Astrocyte (in vitro differentiated cells and primary cell): ENCODE measurements around the gene SMOC2.

Source experiments
- EZH2 ChIP-seq: IDR thresholded peaks from 2 replicates; pipeline ENCODE4 v1.6.1; 2012; ENCODE audit warnings: mild to moderate bottlenecking, low read length, inconsistent platforms; ENCODE audit not compliant: insufficient read depth
- TF ChIP-seq, protein P1 (sequence below): IDR thresholded peaks from 2 replicates; pipeline ENCODE4 v1.5.1; 2011; ENCODE audit warnings: low read depth, mild to moderate bottlenecking, inconsistent platforms, low read length, moderate library complexity; ENCODE audit not compliant: insufficient read depth

DNA sequence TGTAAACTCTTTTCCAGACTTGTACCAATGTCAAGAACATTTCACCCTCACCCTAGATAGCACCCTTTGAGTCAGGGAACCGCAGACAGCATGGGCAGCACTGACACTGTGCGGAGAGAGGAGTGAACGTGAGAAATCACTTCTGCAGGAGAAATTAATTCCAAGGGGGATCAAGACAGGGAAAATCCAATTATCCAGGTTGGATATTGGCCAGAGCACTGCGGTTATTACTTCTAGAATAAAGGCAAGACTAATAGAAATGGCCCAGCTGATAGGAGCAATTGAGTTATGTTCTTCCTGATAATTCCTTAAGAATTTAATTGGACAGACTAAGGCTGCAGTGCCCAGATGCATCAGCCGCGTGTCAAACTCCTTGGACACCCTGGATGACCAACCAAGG lies 179.6 kb downstream of the SMOC2 start:
- TF ChIP-seq EZH2: no peak
- TF ChIP-seq, protein P1, sequence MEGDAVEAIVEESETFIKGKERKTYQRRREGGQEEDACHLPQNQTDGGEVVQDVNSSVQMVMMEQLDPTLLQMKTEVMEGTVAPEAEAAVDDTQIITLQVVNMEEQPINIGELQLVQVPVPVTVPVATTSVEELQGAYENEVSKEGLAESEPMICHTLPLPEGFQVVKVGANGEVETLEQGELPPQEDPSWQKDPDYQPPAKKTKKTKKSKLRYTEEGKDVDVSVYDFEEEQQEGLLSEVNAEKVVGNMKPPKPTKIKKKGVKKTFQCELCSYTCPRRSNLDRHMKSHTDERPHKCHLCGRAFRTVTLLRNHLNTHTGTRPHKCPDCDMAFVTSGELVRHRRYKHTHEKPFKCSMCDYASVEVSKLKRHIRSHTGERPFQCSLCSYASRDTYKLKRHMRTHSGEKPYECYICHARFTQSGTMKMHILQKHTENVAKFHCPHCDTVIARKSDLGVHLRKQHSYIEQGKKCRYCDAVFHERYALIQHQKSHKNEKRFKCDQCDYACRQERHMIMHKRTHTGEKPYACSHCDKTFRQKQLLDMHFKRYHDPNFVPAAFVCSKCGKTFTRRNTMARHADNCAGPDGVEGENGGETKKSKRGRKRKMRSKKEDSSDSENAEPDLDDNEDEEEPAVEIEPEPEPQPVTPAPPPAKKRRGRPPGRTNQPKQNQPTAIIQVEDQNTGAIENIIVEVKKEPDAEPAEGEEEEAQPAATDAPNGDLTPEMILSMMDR: no peak
